Left lung (tissue), 10 donors: ENCODE data around the gene OGG1. TPM values are rescaled to one million over a fixed set of nuclear protein-coding genes. Genes with fewer than 3 reads are reported as not detected.

Experiments
- ATAC-seq: fragments of 200-7000 bp; cut with Tn5 transposase; one replicate; pipeline ENCODE4 v1.9.1; 2020; ENCODE audit warnings: moderate library complexity
- DNase-seq, 4 donors: peaks; one replicate each; pipeline ENCODE4 v3.0.0-alpha.2; 2013 to 2020
- H3K27ac ChIP-seq, 2 donors: fragments of 200-600 bp; sonication (generic) in 1 of 2; one replicate each; pipeline versions ENCODE4 v1.5.0 to v1.8.0; 2020 to 2021
- H3K27me3 ChIP-seq, 2 donors: fragments of 200-600 bp; sonication (generic) in 1 of 2; one replicate each; pipeline versions ENCODE4 v1.5.0 to v1.8.0; 2020 to 2021
- H3K36me3 ChIP-seq, 2 donors: fragments of 200-600 bp; sonication (generic) in 1 of 2; one replicate each; pipeline versions ENCODE4 v1.5.0 to v1.8.0; 2020 to 2021
- H3K4me1 ChIP-seq, 2 donors: fragments of 200-600 bp; one replicate each; pipeline ENCODE4 v1.8.0; 2021
- H3K4me3 ChIP-seq, 2 donors: fragments of 200-600 bp; sonication (generic) in 1 of 2; one replicate each; pipeline versions ENCODE4 v1.5.0 to v1.8.0; 2020 to 2021; ENCODE audit warnings: mild to moderate bottlenecking in 1 of 2
- H3K9me3 ChIP-seq, 2 donors: fragments of 200-600 bp; sonication (generic) in 1 of 2; one replicate each; pipeline versions ENCODE4 v1.5.0 to v1.8.0; 2020 to 2021
- CTCF ChIP-seq, 2 donors: fragments of 200-600 bp; sonication (generic) in 1 of 2; IDR thresholded peaks; one replicate each; pipeline versions ENCODE4 v1.5.0 to v1.8.0; 2021; ENCODE audit warnings: antibody characterized with exemption in 2 of 2
- intact Hi-C, 2 donors: fragments of 100-400 bp; cut with DNase I; formaldehyde crosslinking; loops; one replicate each; pipeline versions ENCODE4 v1.11.2 to v1.14.2; 2022
- polyA plus RNA-seq, 6 donors: library from polyadenylated mRNA; unstranded; fragments of 120-200 nt; gene quantifications; one replicate each; pipeline ENCODE4 v1.2.1, GENCODE V29; 2013; ENCODE audit not compliant: insufficient read length in 6 of 6
- total RNA-seq, 2 donors: library from RNA; stranded (reverse); fragmentation: NEBNext Ultra II Directional; extraction: Animal tissue kit (Norgen Biotek cat#: 25700); gene quantifications; one replicate each; pipeline ENCODE4 v1.2.1, GENCODE V29; 2021
- donor health status: DM: no; HTN: yes; CAD: no.
- donor health status: DM: no; HTN: no; CAD: no.

OGG1 gene
- total and polyA plus RNA-seq, 8 donors, result 19.9 to 73.1 (median 68.8) TPM

- no peak for DNase-seq
- Histone ChIP-seq H3K27me3 (no peaks in the 10 kb centered on the region), H3K36me3 (no peaks in the 10 kb centered on the region), H3K4me3 (no peak overlapping the region), H3K9me3 (no peaks in the 10 kb centered on the region), H3K4me1 (peaks cover 0 to 16% of the 10 kb centered on the region in 2 donors), H3K27ac (no peak overlapping the region)
- intact Hi-C loops, result no loop called here
- no peak for ATAC-seq
- TF ChIP-seq CTCF (IDR thresholded peaks at IDR 0.05), result no peak
Measured at GRCh38 chr3:9712415-9712814, 37.3 kb upstream of the OGG1 start.

DNA sequence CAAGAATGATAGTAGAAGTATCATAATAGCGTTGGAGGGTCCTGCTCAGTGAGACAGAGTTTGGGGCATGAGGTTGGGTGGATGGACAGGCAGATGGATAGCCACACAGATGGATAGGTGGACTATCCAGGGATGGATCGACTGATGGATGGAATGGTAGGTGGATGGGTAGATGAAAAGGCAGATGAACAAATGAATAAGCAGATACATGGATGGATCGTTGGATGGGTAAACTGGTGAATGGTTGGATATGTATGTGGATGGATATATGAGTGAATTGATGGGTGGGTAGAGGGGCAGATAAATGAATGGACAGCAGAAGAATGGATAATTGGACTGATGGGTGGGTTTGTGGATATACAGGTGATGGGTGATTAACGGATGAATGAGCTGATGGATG is 36.6 kb upstream of the OGG1 start:
- Histone ChIP-seq H3K27me3 (no peaks in the 10 kb centered on the region), H3K4me1 (peaks cover 0 to 16% of the 10 kb centered on the region in 2 donors), H3K4me3 (no peak overlapping the region), H3K9me3 (no peaks in the 10 kb centered on the region), H3K27ac (no peak overlapping the region), H3K36me3 (no peaks in the 10 kb centered on the region)
- no peak for TF ChIP-seq CTCF (IDR thresholded peaks at IDR 0.05)
- ATAC-seq (no peak), DNase-seq (no peak)
- intact Hi-C loops, result no loop called here

DNA sequence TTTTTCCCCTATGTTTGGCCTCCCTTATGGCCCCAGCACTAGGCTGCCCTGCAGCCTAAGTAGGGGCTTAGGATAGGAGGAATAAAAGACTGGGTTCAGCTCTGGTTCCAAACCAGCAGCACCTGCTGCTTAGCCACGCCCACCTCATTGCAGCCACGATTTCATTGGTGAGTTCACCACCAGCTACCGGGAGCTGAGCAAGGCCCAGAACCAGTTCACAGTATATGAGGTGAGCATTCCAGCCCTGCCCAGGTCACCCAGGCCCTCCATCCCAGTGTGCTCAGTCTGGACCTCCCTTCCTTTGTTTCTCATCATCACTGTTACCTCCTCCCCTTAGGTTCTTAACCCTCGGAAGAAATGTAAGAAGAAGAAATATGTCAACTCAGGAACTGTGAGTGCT is 34.6 kb upstream of the OGG1 start:
- no peak for TF ChIP-seq CTCF (IDR thresholded peaks at IDR 0.05)
- H3K36me3 ChIP-seq, result no peaks in the 10 kb centered on the region
- H3K27me3 ChIP-seq, result no peaks in the 10 kb centered on the region
- H3K9me3 ChIP-seq, result no peaks in the 10 kb centered on the region
- DNase-seq (no peak), ATAC-seq (peak; percentile 35)
- intact Hi-C loops, result no loop called here
- H3K4me3 ChIP-seq, result no peak overlapping the region
- H3K27ac ChIP-seq, result peak overlapping the region in 1 of 2 donors; percentile 58
- H3K4me1 ChIP-seq, result peaks cover 0 to 16% of the 10 kb centered on the region in 2 donors

DNA sequence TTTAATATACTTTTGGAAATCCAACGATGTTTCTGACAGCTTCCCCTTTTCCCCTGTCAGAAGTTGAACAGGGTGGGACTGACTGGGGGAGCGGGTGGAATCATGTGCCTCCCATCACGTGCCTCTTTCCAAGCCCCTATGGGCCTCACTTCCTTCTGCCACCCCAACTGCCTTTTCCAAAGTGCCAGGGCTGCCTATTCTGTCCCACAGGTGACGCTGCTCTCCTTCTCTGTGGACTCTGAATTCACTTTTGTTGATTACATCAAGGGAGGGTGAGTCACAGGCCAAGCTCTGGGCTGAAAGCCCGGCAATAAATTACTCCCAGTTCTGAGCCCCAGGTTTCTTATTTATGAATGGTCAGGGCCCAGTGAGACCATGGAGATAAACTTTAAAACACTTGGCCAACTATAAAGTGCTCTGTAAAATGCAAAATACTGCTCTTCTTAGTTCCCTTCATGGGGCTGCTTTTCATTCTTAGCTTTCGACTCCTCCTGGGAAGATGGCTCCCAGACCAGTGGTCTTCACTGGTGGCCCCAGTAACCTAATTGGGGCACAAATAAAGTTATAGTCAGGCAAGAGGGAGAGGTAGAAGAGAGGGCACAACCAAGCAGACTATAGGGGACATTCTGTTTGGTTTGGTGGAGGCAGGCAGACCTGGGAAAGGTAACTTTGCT is 33.9 kb upstream of the OGG1 start:
- ATAC-seq, result peak; percentile 97
- no peaks in the 10 kb centered on the region for H3K27me3 ChIP-seq
- H3K9me3 ChIP-seq, result no peaks in the 10 kb centered on the region
- H3K4me3 ChIP-seq, result no peak overlapping the region
- peak in 2 of 4 donors; percentile 19 to 67 for DNase-seq
- TF ChIP-seq CTCF (IDR thresholded peaks at IDR 0.05), result peak; percentile 25 to 58
- peak overlapping the region in 1 of 2 donors; percentile 58 for H3K27ac ChIP-seq
- H3K36me3 ChIP-seq, result no peaks in the 10 kb centered on the region
- H3K4me1 ChIP-seq, result peaks cover 0 to 16% of the 10 kb centered on the region in 2 donors
- intact Hi-C loops, result no loop called here

DNA sequence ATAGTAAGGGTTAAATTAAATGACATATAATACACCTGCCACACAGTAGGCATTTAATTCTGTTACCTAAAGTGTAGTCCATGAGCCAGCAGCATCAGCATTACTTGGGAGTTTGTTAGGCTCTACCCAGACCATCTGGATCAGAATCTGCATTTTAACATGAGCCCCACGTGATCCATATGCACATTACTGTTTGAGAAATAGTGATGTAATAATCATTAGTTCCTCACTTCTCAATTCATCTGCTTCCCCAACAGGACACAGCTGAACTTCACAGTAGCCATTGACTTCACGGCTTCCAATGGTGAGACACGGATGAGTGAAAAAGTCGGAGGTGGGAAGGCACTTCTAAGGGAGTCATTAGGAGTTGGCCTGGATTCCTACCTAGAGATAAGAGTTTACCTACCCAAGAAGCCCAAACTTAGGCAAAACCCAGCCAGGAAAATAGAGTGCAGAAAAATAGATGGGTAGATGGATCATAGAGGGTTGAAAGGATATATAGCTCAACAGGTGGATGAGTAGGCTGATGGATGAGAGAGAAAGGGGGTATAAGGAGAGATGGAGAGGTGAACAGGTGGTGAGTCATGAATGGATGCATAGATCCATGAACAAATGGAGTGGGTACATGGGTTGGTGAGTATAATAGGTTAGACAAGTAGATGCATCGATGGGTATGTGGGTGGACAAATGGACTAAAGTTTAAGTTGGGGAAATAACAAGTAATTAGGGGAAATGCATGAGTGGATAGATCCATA is 32.8 kb upstream of the OGG1 start:
- H3K4me1 ChIP-seq, result peaks cover 0 to 16% of the 10 kb centered on the region in 2 donors
- no peak for DNase-seq
- intact Hi-C loops, result no loop called here
- no peaks in the 10 kb centered on the region for H3K36me3 ChIP-seq
- H3K9me3 ChIP-seq, result no peaks in the 10 kb centered on the region
- ATAC-seq, result no peak
- no peak overlapping the region for H3K27ac ChIP-seq
- H3K27me3 ChIP-seq, result no peaks in the 10 kb centered on the region
- no peak overlapping the region for H3K4me3 ChIP-seq
- no peak for TF ChIP-seq CTCF (IDR thresholded peaks at IDR 0.05)
